Measurements from ENCODE around the gene ATRNL1. TPM values are rescaled to one million over a fixed set of nuclear protein-coding genes. Genes with fewer than 3 reads are reported as not detected.

Gene ATRNL1
- total and polyA plus RNA-seq, 2 of the 8 experiments (the other 6 are each of a cell fraction or from before 2014, with no cell fraction given) = 5.1 to 17.6 TPM

GRCh38 chr10:115956225-115957011, 863.3 kb downstream of the ATRNL1 start (continued):
- no peak for TF ChIP-seq USF2 (IDR thresholded peaks at IDR 0.05; ENCODE audit: low read length)
- no peak for TF ChIP-seq MAFK (IDR thresholded peaks at IDR 0.05; ENCODE audit: low read depth, low read length)
- TF ChIP-seq CREB1 (IDR thresholded peaks at IDR 0.05) = no peak
- TF ChIP-seq POLR2A (IDR thresholded peaks at IDR 0.05; ENCODE audit: control extremely low read depth in 1 of 2, low read depth in 2 of 2, low read length in 2 of 2) = no peak
- TF ChIP-seq HDAC6 (IDR thresholded peaks at IDR 0.05; ENCODE audit: low read depth, low read length) = no peak
- no peak for TF ChIP-seq EGR1 (IDR thresholded peaks at IDR 0.05; ENCODE audit: borderline replicate concordance, low read depth, low read length)

Data from H1 (cell line).